OCI-M2 (cell line): ENCODE results near the gene TLCD2.
"Not testable (repeated sequence)": the region's sequence is repeated elsewhere in the genome, so short reads cannot be mapped to it uniquely, and the experiment has no call there.

Experiments
- DNase-seq: peaks from one replicate; lab custom pipeline; 2025; ENCODE audit not compliant: unreplicated experiment; lab: John Stamatoyannopoulos, UW

Gene TLCD2

GRCh38 chr17:1695365-1695764 lies 14.8 kb downstream of the TLCD2 start:
- no peak for DNase-seq

DNA sequence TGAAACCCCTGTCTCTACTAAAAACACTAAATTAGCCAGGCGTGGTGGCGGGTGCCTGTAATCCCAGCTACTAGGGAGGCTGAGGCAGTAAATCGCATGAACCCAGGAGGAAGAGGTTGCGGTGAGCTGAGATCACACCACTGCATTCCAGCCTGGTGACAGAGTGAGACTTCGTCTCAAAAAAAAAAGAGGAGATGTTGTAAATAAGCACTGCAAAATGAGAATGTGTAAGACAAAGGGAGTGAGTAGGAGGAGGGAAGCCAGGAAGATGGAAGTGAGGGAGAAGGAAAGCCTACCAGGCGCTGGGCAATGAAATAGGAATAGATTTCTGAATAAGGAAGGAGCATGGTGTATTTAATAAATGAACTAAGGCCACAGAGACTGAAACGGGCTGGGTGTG lies 16.8 kb downstream of the TLCD2 start:
- no peak for DNase-seq

DNA sequence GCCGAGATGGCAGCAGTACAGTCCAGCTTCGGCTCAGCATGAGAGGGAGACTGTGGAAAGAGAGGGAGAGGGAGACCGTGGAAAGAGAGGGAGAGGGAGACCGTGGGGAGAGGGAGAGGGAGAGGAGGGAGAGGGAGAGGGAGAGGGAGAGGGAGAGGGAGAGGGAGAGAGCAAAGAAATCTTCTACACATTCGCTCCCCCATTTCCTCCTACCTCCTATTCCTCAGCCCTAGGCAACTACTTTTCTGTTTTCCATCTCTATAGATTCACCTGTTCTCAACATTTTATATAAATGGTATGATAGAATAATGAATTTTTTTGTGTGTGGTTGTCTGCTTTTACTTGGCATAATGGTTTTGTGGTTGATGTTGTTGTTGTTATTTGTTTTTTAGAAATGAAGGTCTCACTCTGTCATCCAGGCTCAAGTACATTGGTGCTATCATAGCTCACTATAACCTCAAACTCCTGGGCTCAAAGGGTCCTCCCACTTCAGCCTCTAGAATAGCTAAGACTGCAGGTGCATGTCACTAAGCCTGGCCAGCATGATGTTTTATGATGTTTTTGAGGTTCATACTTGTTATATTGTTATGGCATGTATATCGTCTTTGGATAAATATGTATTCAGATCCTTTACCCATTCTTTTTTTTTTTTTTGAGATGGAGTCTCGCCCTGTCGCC lies 19.5 kb downstream of the TLCD2 start:
- no peak for DNase-seq

- not testable (repeated sequence) for DNase-seq
Observed at GRCh38 chr17:1688405-1688804, 21.8 kb downstream of the TLCD2 start.

- no peak for DNase-seq
Observed at GRCh38 chr17:1686086-1686485, 24.1 kb downstream of the TLCD2 start.

GRCh38 chr17:1684378-1685189 lies 25.6 kb downstream of the TLCD2 start, which contains the start of gene PRPF8:
PRPF8 (minus strand) TSS chr17:1684867; CDS start chr17:1684571, 296 bp downstream.
- DNase-seq: peak; percentile 89

DNA sequence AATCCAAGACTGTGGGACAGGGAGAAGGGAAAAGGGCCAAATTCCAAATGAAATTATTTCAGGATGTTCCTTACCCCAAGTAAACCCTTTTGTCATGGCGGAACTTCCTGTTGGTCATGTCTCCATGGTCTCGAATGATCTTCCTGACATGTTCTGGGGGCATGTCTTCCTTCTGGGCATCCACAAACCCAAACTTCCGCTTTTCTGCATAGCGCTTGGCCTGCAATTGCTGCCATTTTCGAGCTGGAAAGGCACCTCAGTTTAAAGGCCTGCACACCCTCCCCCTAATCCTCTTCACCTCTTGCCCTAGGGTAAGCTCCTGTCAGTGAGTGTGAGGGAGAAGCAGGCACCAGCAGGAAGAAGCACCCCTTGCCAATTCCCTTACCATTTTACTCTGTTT lies 26.7 kb downstream of the TLCD2 start:
- no peak for DNase-seq

DNA sequence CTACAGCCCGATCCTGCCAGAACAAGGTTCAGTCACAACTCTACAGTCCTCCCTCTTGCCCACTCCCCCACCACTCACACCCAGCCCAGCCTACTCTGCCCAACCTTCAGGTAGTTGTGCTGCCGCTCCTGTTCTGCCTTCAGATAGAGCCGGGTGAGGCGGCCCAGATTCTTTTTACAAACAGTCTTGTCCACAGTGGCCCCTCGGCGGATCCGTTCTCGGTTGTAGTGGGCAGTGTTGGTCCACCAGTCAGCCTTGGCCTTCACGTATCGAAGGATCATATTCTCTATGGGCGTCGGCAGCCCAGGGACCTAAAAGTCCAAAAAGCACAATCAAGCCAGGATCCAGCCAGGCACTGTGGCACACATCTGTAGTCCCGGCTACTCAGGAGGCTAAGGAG lies 33.8 kb downstream of the TLCD2 start:
- no peak for DNase-seq

GRCh38 chr17:1673041-1673785 lies 37.0 kb downstream of the TLCD2 start:
- DNase-seq: no peak

DNA sequence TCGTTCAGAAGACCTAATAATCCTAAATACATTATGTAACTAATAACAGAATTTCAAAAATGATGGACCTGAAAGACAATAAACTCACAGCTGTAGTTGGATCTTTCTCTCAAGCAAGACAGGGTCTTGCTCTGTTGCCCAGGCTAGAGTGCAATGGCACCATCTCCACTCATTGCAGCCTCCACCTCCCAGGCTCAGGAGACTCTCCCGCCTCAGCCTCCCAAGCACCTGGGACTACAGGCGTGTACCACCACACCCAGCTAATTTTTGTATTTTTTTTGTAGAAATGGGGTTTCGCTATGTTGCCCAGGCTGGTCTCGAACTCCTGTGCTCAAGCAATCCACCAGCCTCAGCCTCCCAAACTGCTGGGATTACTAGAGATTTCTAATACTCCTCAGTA lies 46.2 kb downstream of the TLCD2 start:
- DNase-seq: not testable (repeated sequence)

GRCh38 chr17:1661045-1661444 lies 49.1 kb downstream of the TLCD2 start:
- DNase-seq: no peak

GRCh38 chr17:1658100-1658499 lies 52.1 kb downstream of the TLCD2 start:
- DNase-seq: no peak

DNA sequence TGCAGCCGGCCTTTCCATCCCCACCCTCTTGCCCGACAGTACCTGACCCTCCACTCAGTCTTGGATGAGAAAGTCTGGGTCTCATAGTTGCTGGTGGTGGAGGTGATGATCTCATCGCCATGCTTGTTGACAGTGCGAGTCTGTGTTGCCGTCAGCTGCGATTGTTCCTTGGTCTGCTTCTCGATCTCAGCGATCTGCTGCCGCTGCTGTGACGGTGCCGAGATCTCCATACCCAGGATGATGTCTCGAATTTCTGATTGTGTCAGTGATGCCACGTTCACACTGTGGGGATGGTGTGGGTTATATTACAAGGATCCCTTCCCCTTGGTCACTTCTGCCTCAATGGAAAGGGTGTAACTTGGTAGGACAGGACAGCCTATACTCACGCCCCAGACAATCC lies 56.4 kb downstream of the TLCD2 start:
- DNase-seq: no peak

DNA sequence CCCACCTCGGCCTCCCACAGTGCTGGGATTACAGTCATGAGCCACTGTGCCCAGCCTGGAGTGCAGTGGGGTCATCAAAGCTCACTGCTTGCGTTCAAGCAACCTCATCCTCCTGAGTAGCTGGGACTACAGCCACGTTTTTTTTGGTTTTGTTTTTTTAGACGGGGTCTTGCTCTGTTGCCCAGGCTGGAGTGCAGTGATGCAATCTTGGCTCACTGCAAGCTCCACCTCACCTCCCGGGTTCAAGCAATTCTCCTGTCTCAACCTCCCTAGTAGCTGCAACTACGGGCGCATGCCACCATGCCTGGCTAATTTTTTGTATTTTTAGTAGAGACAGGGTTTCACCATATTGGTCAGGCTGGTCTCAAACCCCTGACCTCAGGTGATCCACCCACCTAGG lies 57.4 kb downstream of the TLCD2 start:
- not testable (repeated sequence) for DNase-seq
